ENCODE results near the gene AAK1.

DNA sequence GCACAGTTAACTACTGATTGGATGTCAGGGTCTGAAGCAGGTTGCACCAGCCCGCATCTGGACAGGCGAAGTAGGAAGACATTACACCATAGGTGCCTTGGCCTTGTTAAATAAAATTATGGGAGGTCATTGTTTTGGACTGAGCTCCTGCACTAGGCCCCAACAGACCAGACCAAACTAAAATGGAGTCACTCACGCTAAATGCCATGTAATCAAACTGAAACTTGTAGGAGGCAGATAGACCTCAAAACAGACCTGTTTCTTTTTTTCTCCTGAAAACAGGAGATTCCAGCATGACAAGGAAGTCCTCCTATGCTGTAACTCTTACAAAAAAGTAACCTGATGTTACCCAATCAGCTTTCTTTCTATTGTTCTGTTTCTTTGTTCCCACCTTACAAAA lies 190.9 kb downstream of the AAK1 start:
- TF ChIP-seq EZH2 (IDR thresholded peaks at IDR 0.05; ENCODE audit: borderline replicate concordance, low read depth, low read length, severe bottlenecking) (no peak), GATA2 (IDR thresholded peaks at IDR 0.05; ENCODE audit: insufficient read depth, insufficient read length, low read depth, low read length) (no peak), POLR2AphosphoS5 (IDR thresholded peaks at IDR 0.05; ENCODE audit: insufficient read depth, low read depth, low read length) (no peak), JUN (IDR thresholded peaks at IDR 0.05; ENCODE audit: borderline replicate concordance, insufficient read depth, insufficient read length, low read depth) (no peak), MAX (IDR thresholded peaks at IDR 0.05; ENCODE audit: insufficient read depth, insufficient read length) (no peak), POLR2A (IDR thresholded peaks at IDR 0.05; ENCODE audit: low read depth, low read length) (no peak), MYC (IDR thresholded peaks at IDR 0.05; ENCODE audit: low read depth, low read length) (no peak)
- TF ChIP-seq, protein P1, sequence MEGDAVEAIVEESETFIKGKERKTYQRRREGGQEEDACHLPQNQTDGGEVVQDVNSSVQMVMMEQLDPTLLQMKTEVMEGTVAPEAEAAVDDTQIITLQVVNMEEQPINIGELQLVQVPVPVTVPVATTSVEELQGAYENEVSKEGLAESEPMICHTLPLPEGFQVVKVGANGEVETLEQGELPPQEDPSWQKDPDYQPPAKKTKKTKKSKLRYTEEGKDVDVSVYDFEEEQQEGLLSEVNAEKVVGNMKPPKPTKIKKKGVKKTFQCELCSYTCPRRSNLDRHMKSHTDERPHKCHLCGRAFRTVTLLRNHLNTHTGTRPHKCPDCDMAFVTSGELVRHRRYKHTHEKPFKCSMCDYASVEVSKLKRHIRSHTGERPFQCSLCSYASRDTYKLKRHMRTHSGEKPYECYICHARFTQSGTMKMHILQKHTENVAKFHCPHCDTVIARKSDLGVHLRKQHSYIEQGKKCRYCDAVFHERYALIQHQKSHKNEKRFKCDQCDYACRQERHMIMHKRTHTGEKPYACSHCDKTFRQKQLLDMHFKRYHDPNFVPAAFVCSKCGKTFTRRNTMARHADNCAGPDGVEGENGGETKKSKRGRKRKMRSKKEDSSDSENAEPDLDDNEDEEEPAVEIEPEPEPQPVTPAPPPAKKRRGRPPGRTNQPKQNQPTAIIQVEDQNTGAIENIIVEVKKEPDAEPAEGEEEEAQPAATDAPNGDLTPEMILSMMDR (IDR thresholded peaks at IDR 0.05; ENCODE audit: extremely low read depth in 1 of 2, insufficient read depth in 1 of 2, low read depth in 1 of 2, low read length in 2 of 2), result no peak

Measured in endothelial cell of umbilical vein (primary cell).